ENCODE measurements around the gene RNH1.

GRCh38 chr11:474914-475506, 32.0 kb downstream of the RNH1 start:
- TF ChIP-seq POLR2A (IDR thresholded peaks at IDR 0.05) (no peak), CTCF (IDR thresholded peaks at IDR 0.05) (no peak)

All from body of pancreas (tissue), 4 donors.